Epithelial cell of prostate (primary cell): ENCODE measurements around the gene GSN.
A peak's percentile ranks its signal among the peaks of the same experiment; 100 is the strongest.

Experiments used
- DNase-seq: peaks from one replicate; pipeline ENCODE4 v3.0.0-alpha.2; 2011; ENCODE audit warnings: low read depth, low spot score
- H3K27ac ChIP-seq: fragments of 450-650 bp; 2 replicates; pipeline ENCODE4 v1.5.1; 2017; ENCODE audit warnings: mild to moderate bottlenecking

GSN gene

GRCh38 chr9:121363622-121363961 is 95.6 kb downstream of the GSN start:
- peak overlapping the region; percentile 37 for H3K27ac ChIP-seq
- DNase-seq: no peak

DNA sequence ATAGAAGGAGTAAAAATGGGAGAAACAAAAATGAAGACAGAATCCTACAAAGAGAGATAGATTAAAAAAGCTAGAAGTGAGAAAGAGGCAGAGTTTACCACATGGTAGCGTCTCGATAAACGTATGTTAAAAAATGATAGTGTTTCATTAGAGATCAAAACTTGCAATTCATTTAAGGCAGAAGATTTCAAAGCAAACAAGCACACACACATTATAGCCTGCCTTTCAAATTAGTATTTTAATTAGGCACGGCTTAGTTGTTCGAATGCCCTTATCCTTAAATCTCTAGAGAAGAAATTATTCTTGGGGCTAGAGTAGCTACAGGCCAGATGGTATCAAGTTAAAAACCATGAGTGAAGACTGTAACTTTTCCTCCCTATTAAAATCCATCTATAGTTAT is 96.1 kb downstream of the GSN start:
- no peak for DNase-seq
- peak overlapping the region; percentile 37 for H3K27ac ChIP-seq

DNA sequence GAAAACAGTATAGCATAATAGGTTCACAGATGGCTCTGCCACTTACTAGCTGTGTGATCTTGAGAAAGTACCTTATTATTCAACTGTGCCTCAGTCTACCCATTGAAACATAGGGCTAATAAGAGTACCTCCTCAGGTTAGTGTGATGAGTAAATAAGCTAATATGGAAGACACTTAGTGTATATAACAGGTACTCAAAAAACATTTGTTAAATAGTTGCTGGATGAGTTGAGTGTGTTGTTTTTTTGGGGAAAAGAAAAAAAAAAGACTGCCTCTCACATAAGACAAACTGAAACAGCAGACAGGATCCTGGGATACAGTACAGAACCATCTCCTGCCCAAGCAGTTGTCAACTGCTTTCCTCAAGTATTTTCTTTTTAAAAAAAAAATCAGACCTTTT is 96.9 kb downstream of the GSN start:
- H3K27ac ChIP-seq: peak overlapping the region; percentile 37
- no peak for DNase-seq

DNA sequence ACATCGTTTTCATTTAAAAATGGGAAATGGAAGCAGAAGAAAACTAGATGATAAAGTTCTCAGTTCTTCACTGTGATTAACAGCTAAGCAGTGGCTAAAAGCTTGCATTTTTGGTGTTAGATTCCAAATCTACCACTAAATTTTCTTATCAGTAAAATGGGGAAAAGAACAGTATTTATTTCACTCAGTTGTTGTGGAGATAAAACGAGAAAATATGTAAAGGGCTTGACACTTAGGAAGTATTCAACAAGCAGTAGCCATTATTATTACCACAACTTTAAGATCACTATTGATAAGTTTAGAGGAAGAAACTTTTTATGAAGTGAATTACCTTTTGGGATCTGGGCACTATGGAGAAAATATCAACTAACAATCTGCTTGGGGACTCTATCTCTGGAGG is 97.6 kb downstream of the GSN start:
- DNase-seq: no peak
- H3K27ac ChIP-seq: no peak overlapping the region

DNA sequence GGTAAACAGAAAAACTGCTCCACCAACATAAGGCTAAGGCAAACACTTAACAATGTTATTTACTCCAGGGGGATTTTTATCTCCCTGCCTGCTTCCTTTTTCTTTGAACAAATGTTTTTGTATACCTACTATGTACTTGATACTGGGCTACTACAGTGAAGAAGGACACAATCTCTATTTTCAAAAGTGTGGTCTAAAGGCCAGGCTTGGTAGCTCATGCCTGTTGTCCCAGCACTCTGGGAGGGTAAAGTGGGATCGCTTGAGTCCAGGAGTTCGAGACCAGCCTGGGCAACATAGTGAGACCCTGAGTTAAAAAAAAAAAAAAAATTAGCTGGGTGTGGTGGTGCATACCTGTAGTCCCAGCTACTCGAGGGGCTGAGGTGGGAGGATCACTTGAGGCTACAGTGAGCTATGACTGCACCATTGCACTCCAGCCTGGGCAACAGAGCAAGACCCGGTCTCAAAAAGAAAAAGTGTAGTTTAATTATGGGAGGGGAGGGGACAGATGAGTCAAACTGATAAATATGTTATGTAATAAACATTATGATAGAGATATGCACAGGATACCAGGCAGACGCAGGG is 98.7 kb downstream of the GSN start:
- H3K27ac ChIP-seq: no peak overlapping the region
- no peak for DNase-seq

- H3K27ac ChIP-seq: no peak overlapping the region
- DNase-seq: no peak
Measured at GRCh38 chr9:121367306-121368137, 99.6 kb downstream of the GSN start.

- no peak overlapping the region for H3K27ac ChIP-seq
- DNase-seq: no peak
Measured at GRCh38 chr9:121368138-121368522, 100.2 kb downstream of the GSN start.

GRCh38 chr9:121368745-121369144 is 100.8 kb downstream of the GSN start:
- DNase-seq: no peak
- no peak overlapping the region for H3K27ac ChIP-seq

DNA sequence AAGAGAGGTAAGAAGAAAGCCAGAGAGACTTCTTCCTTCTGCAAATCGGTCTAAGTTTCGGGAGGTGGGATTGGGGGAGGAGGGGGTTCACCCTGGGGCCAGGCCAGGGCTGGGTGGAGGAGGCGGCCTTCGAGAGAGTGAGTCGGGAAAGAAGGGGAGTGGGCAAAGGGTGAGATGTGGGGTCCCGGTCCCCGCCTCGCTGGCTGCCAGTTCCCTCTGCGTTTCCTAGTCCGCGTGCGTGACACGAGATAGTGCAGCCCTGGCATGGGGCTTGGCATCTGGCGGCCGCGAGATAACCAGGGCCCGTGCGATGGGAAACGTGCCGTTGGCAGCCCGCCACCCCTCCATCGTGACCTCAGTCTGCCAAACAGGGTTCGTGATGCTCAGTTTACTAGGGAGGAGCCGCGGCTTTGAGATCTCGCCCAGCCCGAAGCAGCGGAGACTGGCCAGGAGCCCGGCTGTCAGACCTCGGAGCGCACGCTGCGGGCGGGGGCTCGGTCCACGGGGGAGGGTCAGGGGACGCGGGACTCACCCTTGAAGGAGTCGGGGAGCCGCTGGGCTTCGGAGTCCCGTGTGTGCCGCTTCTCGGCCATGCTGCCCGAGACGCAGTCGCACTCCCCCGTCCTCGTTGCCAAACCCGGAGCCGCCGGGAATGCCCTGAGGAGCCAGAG is 101.8 kb downstream of the GSN start, which contains the start of gene STOM:
TSS of gene STOM (minus strand) at position 656 of the 671 bp plus-strand sequence. CDS start at position 593, 63 bp downstream.
- no peak for DNase-seq
- peak within 1 kb of the TSS; percentile 55 for H3K27ac ChIP-seq

DNA sequence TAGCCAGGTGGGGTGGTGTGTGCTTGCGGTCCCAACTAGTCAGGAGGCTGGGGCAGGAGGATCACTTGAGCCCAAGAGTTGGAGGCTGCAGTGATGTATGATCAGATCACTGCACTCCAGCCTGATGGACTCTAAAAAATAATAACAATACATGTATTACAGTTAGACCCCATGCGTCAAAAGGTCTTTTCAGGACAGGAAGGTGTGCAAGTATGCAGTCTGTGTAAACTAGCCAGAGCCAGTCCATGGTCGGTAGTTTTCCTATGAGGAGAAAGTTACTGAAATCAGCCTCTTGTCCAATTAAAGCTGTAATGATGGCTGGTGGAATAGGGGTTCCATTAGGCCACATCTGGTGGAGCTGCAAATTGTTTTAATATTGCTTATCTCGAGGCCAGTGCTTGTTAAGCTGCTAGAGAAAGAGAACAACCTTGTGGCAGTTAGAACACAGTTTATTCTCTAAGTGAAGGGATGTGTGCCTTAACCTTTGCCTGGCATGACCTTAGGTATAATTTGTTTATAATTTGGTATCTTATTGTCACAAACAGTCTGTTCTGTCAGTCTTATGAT is 103.6 kb downstream of the GSN start:
- no peak for DNase-seq

DNA sequence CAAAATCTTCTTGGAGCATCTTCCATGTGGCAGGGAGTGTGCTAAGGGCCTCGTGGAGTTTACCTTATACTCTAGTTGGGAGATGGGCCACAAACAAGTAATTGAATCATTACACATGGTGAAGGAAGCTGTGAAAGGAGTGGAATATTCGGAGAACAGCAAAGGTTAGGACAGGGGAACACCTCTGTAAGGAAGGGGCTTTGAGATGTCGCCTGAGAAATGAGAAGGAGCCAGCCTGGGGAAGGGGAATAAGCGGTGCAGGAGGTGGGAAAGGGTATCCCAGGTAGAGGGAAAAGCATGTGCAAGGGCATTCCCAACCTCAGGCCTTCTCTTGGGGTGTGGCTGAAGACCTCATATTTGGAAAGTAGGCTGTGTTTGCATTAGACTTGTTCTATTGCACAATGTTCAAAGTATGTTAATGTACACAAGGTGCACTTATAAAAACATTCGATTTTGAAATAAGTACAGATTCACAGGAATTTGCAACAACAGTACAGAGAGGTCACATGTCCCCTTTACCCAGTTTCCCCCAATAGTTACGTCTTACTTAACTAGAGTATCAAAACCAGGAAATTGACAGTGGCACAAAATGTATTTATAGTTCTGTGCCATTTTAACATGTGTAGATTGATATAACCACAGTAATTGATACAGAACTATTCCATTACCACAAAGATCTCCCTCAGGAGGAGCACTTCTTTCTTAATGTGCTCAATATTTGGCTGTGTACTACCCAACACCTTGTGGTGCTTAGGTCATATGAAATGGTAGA is 104.5 kb downstream of the GSN start:
- DNase-seq: no peak
- peak overlapping the region; percentile 97 for H3K27ac ChIP-seq

More for the DNA sequence above, 103.6 kb downstream of the GSN start:
- peak overlapping the region; percentile 97 for H3K27ac ChIP-seq

GRCh38 chr9:121373011-121373729 is 105.2 kb downstream of the GSN start:
- peak; percentile 73 for DNase-seq
- H3K27ac ChIP-seq: peak overlapping the region; percentile 97

DNA sequence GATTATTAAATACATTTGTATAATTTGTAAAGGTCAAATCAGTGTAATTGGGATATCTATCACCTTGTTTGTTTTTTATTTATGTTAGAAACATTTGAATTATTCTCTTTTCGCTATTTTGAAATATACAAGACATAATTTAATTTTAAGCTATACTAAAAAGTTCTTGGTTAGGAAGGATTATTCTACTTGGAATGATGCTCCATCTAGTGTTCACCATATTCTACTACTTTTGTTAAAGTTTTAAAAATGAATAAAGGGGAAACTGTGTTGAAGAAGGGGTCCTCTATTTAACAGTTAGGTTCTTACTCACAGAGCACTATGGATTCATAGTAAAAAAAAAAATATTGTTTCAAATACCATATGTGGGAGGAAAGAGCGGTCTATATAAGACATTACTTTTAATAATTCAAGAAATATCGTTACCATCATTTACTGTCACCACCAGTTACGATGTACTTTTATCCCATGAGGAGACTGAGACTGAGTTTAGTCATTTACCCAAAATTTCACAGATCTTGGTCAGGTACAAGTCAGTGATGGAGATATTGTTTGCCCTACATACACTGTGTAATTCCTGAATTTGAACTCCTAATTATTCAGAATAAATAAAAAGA is 108.4 kb downstream of the GSN start:
- no peak for DNase-seq
- H3K27ac ChIP-seq: no peak overlapping the region

- H3K27ac ChIP-seq: no peak overlapping the region
- no peak for DNase-seq
Measured at GRCh38 chr9:121380846-121381245, 112.9 kb downstream of the GSN start.
